Smooth muscle cell (in vitro differentiated cells): ENCODE data around the gene CSNK2A1. TPM values are rescaled to one million over a fixed set of nuclear protein-coding genes. Genes with fewer than 3 reads are reported as not detected.
"Not testable (repeated sequence)": the region's sequence is repeated elsewhere in the genome, so short reads cannot be mapped to it uniquely, and the experiment has no call there.

Experiments used
- DNase-seq: peaks from one replicate; lab custom pipeline; 2025; ENCODE audit not compliant: unreplicated experiment; lab: John Stamatoyannopoulos, UW
- H2AFZ ChIP-seq: fragments of 200-600 bp; sonication (generic); 2 replicates; pipeline ENCODE4 v1.6.0; 2016; ENCODE audit warnings: antibody characterized with exemption, low read depth, mild to moderate bottlenecking
- H3F3A ChIP-seq: fragments of 200-600 bp; sonication (generic); 2 replicates; pipeline ENCODE4 v1.6.0; 2017; ENCODE audit warnings: antibody characterized with exemption, low read depth
- H3K27ac ChIP-seq: fragments of 200-600 bp; sonication (generic); 2 replicates; pipeline ENCODE4 v1.5.1; 2016; ENCODE audit warnings: low read depth, mild to moderate bottlenecking
- H3K27me3 ChIP-seq: fragments of 200-600 bp; sonication (generic); 2 replicates; pipeline ENCODE4 v1.6.1; 2016; ENCODE audit warnings: low read depth, mild to moderate bottlenecking
- H3K36me3 ChIP-seq: fragments of 200-600 bp; sonication (generic); 2 replicates; pipeline ENCODE4 v1.5.1; 2016; ENCODE audit warnings: low read depth
- H3K4me1 ChIP-seq: fragments of 200-600 bp; sonication (generic); 2 replicates; pipeline ENCODE4 v1.5.1; 2016; ENCODE audit warnings: low read depth
- H3K4me2 ChIP-seq: fragments of 200-600 bp; sonication (generic); 2 replicates; pipeline ENCODE4 v1.6.0; 2016; ENCODE audit warnings: mild to moderate bottlenecking
- H3K4me3 ChIP-seq: fragments of 200-600 bp; sonication (generic); 2 replicates; pipeline ENCODE4 v1.5.1; 2016; ENCODE audit warnings: mild to moderate bottlenecking
- H3K79me2 ChIP-seq: fragments of 200-600 bp; sonication (generic); 2 replicates; pipeline ENCODE4 v1.6.0; 2016; ENCODE audit warnings: low read depth, mild to moderate bottlenecking
- H3K9ac ChIP-seq: fragments of 200-600 bp; sonication (generic); 2 replicates; pipeline ENCODE4 v1.6.0; 2016; ENCODE audit warnings: low read depth
- H3K9me3 ChIP-seq: fragments of 200-600 bp; sonication (generic); replicated peaks from 2 replicates; pipeline ENCODE4 v1.5.1; 2016; ENCODE audit warnings: low read depth
- H4K20me1 ChIP-seq: fragments of 200-600 bp; sonication (generic); 2 replicates; pipeline ENCODE4 v1.6.0; 2016; ENCODE audit warnings: low read depth
- CTCF ChIP-seq: fragments of 200-600 bp; sonication (generic); IDR thresholded peaks from 2 replicates; pipeline ENCODE4 v1.5.1; 2017; ENCODE audit warnings: borderline replicate concordance, mild to moderate bottlenecking, antibody characterized with exemption; ENCODE audit not compliant: insufficient read depth, poor library complexity, severe bottlenecking
- WGBS: methylation state at CpG from one replicate; pipeline ENCODE4 v1.1.7; 2016; ENCODE audit warnings: low lambda C conversion rate; 5-methylcytosine and 5-hydroxymethylcytosine counted together
- polyA plus RNA-seq: library from polyadenylated mRNA; unstranded; fragments of >200 nt; fragmentation: Nextera tagmentation; extraction: Ambion mirVana; gene quantifications from 2 replicates; pipeline ENCODE4 v1.2.1, GENCODE V29; 2016
- total RNA-seq: library from RNA; depleted of rRNA; stranded (reverse); fragments of >200 nt; gene quantifications from 2 replicates; pipeline ENCODE4 v1.2.3, GENCODE V29; 2014

Gene CSNK2A1
- total and polyA plus RNA-seq, 2 experiments from 2014 or later: 82.6 to 205 TPM

GRCh38 chr20:460707-461106, 82.9 kb downstream of the CSNK2A1 start:
- TF ChIP-seq CTCF: no peak
- H3K27ac ChIP-seq: peak overlapping the region; percentile 90
- no peaks in the 10 kb centered on the region for H3K36me3 ChIP-seq
- DNase-seq: no peak
- H3K4me2 ChIP-seq: peak overlapping the region; percentile 93
- H4K20me1 ChIP-seq: peaks cover 59% of the 10 kb centered on the region
- peak overlapping the region; percentile 75 for H3K4me3 ChIP-seq
- WGBS: 77% methylated on average over 2 of the region's 2 CpGs
- no peaks in the 10 kb centered on the region for H3K9me3 ChIP-seq
- H3K4me1 ChIP-seq: peaks cover 19% of the 10 kb centered on the region
- H2AFZ ChIP-seq: no peak overlapping the region
- H3K9ac ChIP-seq: peak overlapping the region; percentile 96
- H3K79me2 ChIP-seq: peaks cover 65% of the 10 kb centered on the region
- H3K27me3 ChIP-seq: no peaks in the 10 kb centered on the region
- H3F3A ChIP-seq: peaks cover 5% of the 10 kb centered on the region

GRCh38 chr20:460180-460579, 83.4 kb downstream of the CSNK2A1 start:
- H3K9me3 ChIP-seq: no peaks in the 10 kb centered on the region
- H3K79me2 ChIP-seq: peaks cover 71% of the 10 kb centered on the region
- WGBS: 50% methylated on average over 3 of the region's 3 CpGs
- peaks cover 64% of the 10 kb centered on the region for H4K20me1 ChIP-seq
- no peaks in the 10 kb centered on the region for H3K27me3 ChIP-seq
- no peak overlapping the region for H2AFZ ChIP-seq
- peak overlapping the region; percentile 90 for H3K27ac ChIP-seq
- peak overlapping the region; percentile 75 for H3K4me3 ChIP-seq
- DNase-seq: no peak
- peak overlapping the region; percentile 96 for H3K9ac ChIP-seq
- H3K36me3 ChIP-seq: no peaks in the 10 kb centered on the region
- peaks cover 5% of the 10 kb centered on the region for H3F3A ChIP-seq
- no peak for TF ChIP-seq CTCF
- peaks cover 19% of the 10 kb centered on the region for H3K4me1 ChIP-seq
- peak overlapping the region; percentile 93 for H3K4me2 ChIP-seq

- no peaks in the 10 kb centered on the region for H3K27me3 ChIP-seq
- no peak overlapping the region for H3K4me3 ChIP-seq
- WGBS: 77% methylated on average over 6 of the region's 6 CpGs
- H3F3A ChIP-seq: peaks cover 5% of the 10 kb centered on the region
- no peak overlapping the region for H2AFZ ChIP-seq
- H3K9ac ChIP-seq: no peak overlapping the region
- TF ChIP-seq CTCF: no peak
- no peak for DNase-seq
- no peak overlapping the region for H3K27ac ChIP-seq
- H3K79me2 ChIP-seq: peaks cover 85% of the 10 kb centered on the region
- peaks cover 78% of the 10 kb centered on the region for H4K20me1 ChIP-seq
- H3K4me2 ChIP-seq: no peak overlapping the region
- no peaks in the 10 kb centered on the region for H3K9me3 ChIP-seq
- peaks cover 19% of the 10 kb centered on the region for H3K4me1 ChIP-seq
- no peaks in the 10 kb centered on the region for H3K36me3 ChIP-seq
These were observed 84.8 kb downstream of the CSNK2A1 start for GRCh38 chr20:458776-459175.

GRCh38 chr20:454951-455350, 88.6 kb downstream of the CSNK2A1 start:
- Histone ChIP-seq H3K79me2 (peaks cover 100% of the 10 kb centered on the region), H4K20me1 (peaks cover 100% of the 10 kb centered on the region)
- 72% methylated on average over 3 of the region's 3 CpGs for WGBS

GRCh38 chr20:452021-452420, 91.6 kb downstream of the CSNK2A1 start:
- H2AFZ ChIP-seq, H3K4me1 ChIP-seq, H3K27ac ChIP-seq, H3F3A ChIP-seq, H3K9ac ChIP-seq, H3K4me3 ChIP-seq, H3K36me3 ChIP-seq, DNase-seq, H3K27me3 ChIP-seq, H3K4me2 ChIP-seq, H3K9me3 ChIP-seq: not testable (repeated sequence)
- Histone ChIP-seq H3K79me2 (peaks cover 100% of the 10 kb centered on the region), H4K20me1 (peaks cover 100% of the 10 kb centered on the region)
- 92% methylated on average over 11 of the region's 11 CpGs for WGBS

More at GRCh38 chr20:454951-455350, 88.6 kb downstream of the CSNK2A1 start:
- H3K9ac ChIP-seq: no peak overlapping the region
- H3K27me3 ChIP-seq: no peaks in the 10 kb centered on the region
- H3K4me1 ChIP-seq: peaks cover 8% of the 10 kb centered on the region
- no peaks in the 10 kb centered on the region for H3K9me3 ChIP-seq
- no peaks in the 10 kb centered on the region for H3K36me3 ChIP-seq
- H3K27ac ChIP-seq: no peak overlapping the region
- H3K4me3 ChIP-seq: no peak overlapping the region
- H2AFZ ChIP-seq: no peak overlapping the region
- no peaks in the 10 kb centered on the region for H3F3A ChIP-seq
- no peak for DNase-seq
- TF ChIP-seq CTCF: no peak
- H3K4me2 ChIP-seq: no peak overlapping the region
